Esophagus (tissue), 2 donors: ENCODE data around the gene TMEM252. TPM values are rescaled to one million over a fixed set of nuclear protein-coding genes. Genes with fewer than 3 reads are reported as not detected.

Experiments used
- H3K27ac ChIP-seq, 2 donors: one replicate each; pipeline ENCODE4 v1.5.1; 2013; ENCODE audit warnings: low read depth in 2 of 2, mild to moderate bottlenecking in 2 of 2, inconsistent platforms in 1 of 2, low read length in 1 of 2, moderate library complexity in 1 of 2
- H3K27me3 ChIP-seq, 2 donors: one replicate each; pipeline ENCODE4 v1.6.1; 2013; ENCODE audit warnings: low read length in 2 of 2, control low read depth in 1 of 2, mild to moderate bottlenecking in 1 of 2; ENCODE audit not compliant: insufficient read depth in 2 of 2, control insufficient read depth in 1 of 2
- H3K36me3 ChIP-seq, 2 donors: one replicate each; pipeline ENCODE4 v1.6.1; 2013; ENCODE audit warnings: low read length in 1 of 2; ENCODE audit not compliant: control insufficient read depth in 2 of 2, insufficient read depth in 2 of 2
- H3K4me1 ChIP-seq, 2 donors: one replicate each; pipeline ENCODE4 v1.6.1; 2013; ENCODE audit warnings: low read length in 1 of 2; ENCODE audit not compliant: control insufficient read depth in 2 of 2, insufficient read depth in 2 of 2
- H3K4me3 ChIP-seq, 2 donors: one replicate each; pipeline ENCODE4 v1.5.1; 2013; ENCODE audit warnings: low read length in 2 of 2, mild to moderate bottlenecking in 2 of 2, low read depth in 1 of 2, moderate library complexity in 1 of 2
- H3K9me3 ChIP-seq, 2 donors: one replicate each; pipeline ENCODE4 v1.6.1; 2013; ENCODE audit warnings: mild to moderate bottlenecking in 2 of 2, low read depth in 1 of 2, low read length in 1 of 2, moderate library complexity in 1 of 2; ENCODE audit not compliant: control insufficient read depth in 2 of 2, insufficient read depth in 1 of 2
- WGBS, 2 donors: extraction: QIAGEN DNeasy Blood & Tissue Kit; methylation state at CpG; one replicate each; pipeline ENCODE4 v1.1.7; 2013; 5-methylcytosine and 5-hydroxymethylcytosine counted together
- polyA plus RNA-seq, 2 donors: library from polyadenylated mRNA; stranded (reverse); fragments of 200-250 nt; gene quantifications; one replicate each; pipeline ENCODE4 v1.2.3, GENCODE V29; 2013
- donor health status: healthy with polysubstance abuse.
- donor health status: Bipolar disorder and iron deficiency.

Gene TMEM252
- polyA plus RNA-seq, 2 donors = 0.06 TPM; not detected in 1

GRCh38 chr9:68560071-68560844 lies 19.6 kb upstream of the TMEM252 start:
- H3K27ac ChIP-seq = peak overlapping the region; percentile 20 to 38
- no peaks in the 10 kb centered on the region for H3K36me3 ChIP-seq
- no peak overlapping the region for H3K4me3 ChIP-seq

GRCh38 chr9:68558545-68558944 lies 17.9 kb upstream of the TMEM252 start:
- Histone ChIP-seq H3K36me3 (no peaks in the 10 kb centered on the region), H3K4me1 (no peaks in the 10 kb centered on the region), H3K4me3 (no peak overlapping the region), H3K27me3 (no peaks in the 10 kb centered on the region), H3K9me3 (no peaks in the 10 kb centered on the region), H3K27ac (no peak overlapping the region)
- 63 to 78% methylated on average over 5 of the region's 5 CpGs for WGBS, 2 donors

More at GRCh38 chr9:68560071-68560844, 19.6 kb upstream of the TMEM252 start:
- Histone ChIP-seq H3K4me1 (no peaks in the 10 kb centered on the region), H3K27me3 (no peaks in the 10 kb centered on the region), H3K9me3 (no peaks in the 10 kb centered on the region)
- WGBS, 2 donors = 40 to 44% methylated on average over 14 of the region's 14 CpGs

- Histone ChIP-seq H3K27ac (no peak overlapping the region), H3K4me1 (no peaks in the 10 kb centered on the region), H3K4me3 (no peak overlapping the region), H3K9me3 (no peaks in the 10 kb centered on the region), H3K27me3 (no peaks in the 10 kb centered on the region), H3K36me3 (no peaks in the 10 kb centered on the region)
- 51 to 57% methylated on average over 1 of the region's 1 CpG for WGBS, 2 donors
Measured at GRCh38 chr9:68555437-68556150, 14.9 kb upstream of the TMEM252 start.

GRCh38 chr9:68552700-68553476 lies 12.2 kb upstream of the TMEM252 start:
- WGBS, 2 donors = 26 to 38% methylated on average over 3 of the region's 3 CpGs
- Histone ChIP-seq H3K9me3 (no peaks in the 10 kb centered on the region), H3K36me3 (no peaks in the 10 kb centered on the region), H3K27me3 (no peaks in the 10 kb centered on the region), H3K27ac (no peak overlapping the region), H3K4me1 (no peaks in the 10 kb centered on the region), H3K4me3 (no peak overlapping the region)

- no peak overlapping the region for H3K27ac ChIP-seq
- no peaks in the 10 kb centered on the region for H3K27me3 ChIP-seq
- H3K9me3 ChIP-seq = no peaks in the 10 kb centered on the region
- H3K4me1 ChIP-seq = no peaks in the 10 kb centered on the region
- 37 to 40% methylated on average over 4 of the region's 4 CpGs for WGBS, 2 donors
- no peak overlapping the region for H3K4me3 ChIP-seq
- H3K36me3 ChIP-seq = no peaks in the 10 kb centered on the region
Measured at GRCh38 chr9:68551191-68551590, 10.5 kb upstream of the TMEM252 start.

- Histone ChIP-seq H3K4me3 (no peak overlapping the region), H3K4me1 (no peaks in the 10 kb centered on the region), H3K27me3 (no peaks in the 10 kb centered on the region), H3K36me3 (no peaks in the 10 kb centered on the region), H3K9me3 (no peaks in the 10 kb centered on the region), H3K27ac (no peak overlapping the region)
- 27 to 49% methylated on average over 3 of the region's 3 CpGs for WGBS, 2 donors
Measured at GRCh38 chr9:68548241-68548640, 7.6 kb upstream of the TMEM252 start.

GRCh38 chr9:68547417-68547816 lies 6.7 kb upstream of the TMEM252 start:
- H3K9me3 ChIP-seq = no peaks in the 10 kb centered on the region
- H3K4me1 ChIP-seq = no peaks in the 10 kb centered on the region
- no peaks in the 10 kb centered on the region for H3K36me3 ChIP-seq
- no peak overlapping the region for H3K4me3 ChIP-seq
- H3K27ac ChIP-seq = no peak overlapping the region
- no peaks in the 10 kb centered on the region for H3K27me3 ChIP-seq

- Histone ChIP-seq H3K27me3 (no peaks in the 10 kb centered on the region), H3K36me3 (no peaks in the 10 kb centered on the region), H3K27ac (peak overlapping the region in 1 of 2 donors; percentile 2), H3K4me3 (no peak overlapping the region), H3K4me1 (no peaks in the 10 kb centered on the region), H3K9me3 (no peaks in the 10 kb centered on the region)
- 53 to 63% methylated on average over 6 of the region's 6 CpGs for WGBS, 2 donors
Measured at GRCh38 chr9:68546596-68547390, 6.1 kb upstream of the TMEM252 start.
